Uterus (tissue), 4 donors: ENCODE results near the gene MR1. TPM values are rescaled to one million over a fixed set of nuclear protein-coding genes. Genes with fewer than 3 reads are reported as not detected.

ENCODE experiments used
- DNase-seq, 2 donors: peaks; one replicate each; pipeline ENCODE4 v3.0.0-alpha.2; 2019 to 2020
- H3K27ac ChIP-seq, 2 donors: fragments of 200-600 bp; sonication (generic); 1 replicate in 1 of 2; 2 replicates in 1 of 2; pipeline ENCODE4 v1.5.1; 2016 to 2018
- H3K27me3 ChIP-seq, 2 donors: fragments of 200-600 bp; sonication (generic); one replicate each; pipeline ENCODE4 v1.5.1; 2018 to 2019; ENCODE audit warnings: control low read depth in 1 of 2
- H3K36me3 ChIP-seq, 2 donors: fragments of 200-600 bp; sonication (generic); one replicate each; pipeline ENCODE4 v1.5.1; 2019; ENCODE audit warnings: control low read depth in 1 of 2
- H3K4me1 ChIP-seq, 2 donors: fragments of 200-600 bp; sonication (generic); one replicate each; pipeline ENCODE4 v1.5.1; 2018 to 2019; ENCODE audit warnings: control low read depth in 1 of 2
- H3K4me3 ChIP-seq, 2 donors: fragments of 200-600 bp; sonication (generic); 1 replicate in 1 of 2; 2 replicates in 1 of 2; pipeline ENCODE4 v1.5.1; 2018 to 2019; ENCODE audit warnings: mild to moderate bottlenecking in 1 of 2
- H3K9me3 ChIP-seq, 2 donors: fragments of 200-600 bp; sonication (generic); one replicate each; pipeline ENCODE4 v1.5.1; 2019; ENCODE audit warnings: control low read depth in 1 of 2
- CTCF ChIP-seq, 4 experiments: fragments of 200-600 bp in 2 of 4; fragments of 450-650 bp in 2 of 4; sonication (generic) in 2 of 4; IDR thresholded peaks; one replicate each; pipeline ENCODE4 v1.5.1; 2016 to 2019; ENCODE audit warnings: antibody characterized with exemption in 4 of 4, mild to moderate bottlenecking in 2 of 4, moderate library complexity in 1 of 4
- POLR2A ChIP-seq, 2 donors: fragments of 450-650 bp; IDR thresholded peaks; one replicate each; pipeline ENCODE4 v1.6.1; 2016; ENCODE audit warnings: antibody characterized with exemption in 2 of 2, mild to moderate bottlenecking in 1 of 2, moderate library complexity in 1 of 2
- intact Hi-C: fragments of 100-400 bp; cut with DNase I; formaldehyde crosslinking; loops from one replicate; pipeline ENCODE4 v1.15.1; 2023; ENCODE audit warnings: low total_unique reads
- total RNA-seq, 4 donors: library from RNA; depleted of rRNA in 3 of 4; stranded (reverse); fragments of >200 nt in 3 of 4; gene quantifications; one replicate each; pipeline versions ENCODE4 v1.1.0 to v1.2.4, GENCODE V29; 2014 to 2023
- donor health status: DM: yes; HTN: yes; CAD: no.

Gene MR1
- total RNA-seq, 4 donors from 2014 or later = 13.8 to 29.7 (median 16.2) TPM

GRCh38 chr1:181036107-181036836, 2.5 kb downstream of the MR1 start:
- Histone ChIP-seq H3K4me3 (no peak overlapping the region), H3K27me3 (no peaks in the 10 kb centered on the region), H3K36me3 (no peaks in the 10 kb centered on the region), H3K4me1 (peaks cover 4 to 10% of the 10 kb centered on the region in 2 donors), H3K9me3 (no peaks in the 10 kb centered on the region), H3K27ac (no peak overlapping the region)
- no peak for TF ChIP-seq CTCF (IDR thresholded peaks at IDR 0.05)
- no peak for TF ChIP-seq POLR2A (IDR thresholded peaks at IDR 0.05)
- DNase-seq = no peak
- intact Hi-C loops = no loop called here

- Histone ChIP-seq H3K4me3 (no peak overlapping the region), H3K36me3 (no peaks in the 10 kb centered on the region), H3K27ac (no peak overlapping the region), H3K4me1 (peaks cover 4 to 10% of the 10 kb centered on the region in 2 donors), H3K9me3 (no peaks in the 10 kb centered on the region), H3K27me3 (no peaks in the 10 kb centered on the region)
- DNase-seq = no peak
- TF ChIP-seq CTCF (IDR thresholded peaks at IDR 0.05) (no peak), POLR2A (IDR thresholded peaks at IDR 0.05) (no peak)
- intact Hi-C loops = no loop called here
Measured at GRCh38 chr1:181037386-181037785, 3.6 kb downstream of the MR1 start.

- H3K36me3 ChIP-seq = no peaks in the 10 kb centered on the region
- no peaks in the 10 kb centered on the region for H3K27me3 ChIP-seq
- intact Hi-C loops = no loop called here
- no peak overlapping the region for H3K4me3 ChIP-seq
- H3K27ac ChIP-seq = no peak overlapping the region
- peak; percentile 29 to 65 (median 54) for TF ChIP-seq CTCF (IDR thresholded peaks at IDR 0.05)
- TF ChIP-seq POLR2A (IDR thresholded peaks at IDR 0.05) = no peak
- DNase-seq = peak; percentile 38 to 47
- H3K9me3 ChIP-seq = no peaks in the 10 kb centered on the region
- H3K4me1 ChIP-seq = peaks cover 0 to 8% of the 10 kb centered on the region in 2 donors
Measured at GRCh38 chr1:181038399-181038873, 4.7 kb downstream of the MR1 start.

GRCh38 chr1:181040284-181040865, 6.6 kb downstream of the MR1 start:
- no peak for DNase-seq
- H3K27ac ChIP-seq = no peak overlapping the region

More at GRCh38 chr1:181040284-181040865, 6.6 kb downstream of the MR1 start:
- Histone ChIP-seq H3K9me3 (no peaks in the 10 kb centered on the region), H3K4me1 (peaks cover 0 to 4% of the 10 kb centered on the region in 2 donors), H3K36me3 (no peaks in the 10 kb centered on the region), H3K27me3 (no peaks in the 10 kb centered on the region), H3K4me3 (no peak overlapping the region)
- intact Hi-C loops = no loop called here
- TF ChIP-seq POLR2A (IDR thresholded peaks at IDR 0.05) = no peak
- no peak for TF ChIP-seq CTCF (IDR thresholded peaks at IDR 0.05)
